GM21717 (cell line): ENCODE results near the gene PXDN.

Source experiments
- ATAC-seq: cut with Tn5 transposase; IDR thresholded peaks from one replicate; pipeline ENCODE4 v1.9.1; 2021; ENCODE audit warnings: mild to moderate bottlenecking, moderate library complexity; ENCODE audit not compliant: unreplicated experiment

Gene PXDN

GRCh38 chr2:1621041-1621440 lies 123.3 kb downstream of the PXDN start:
- no peak for ATAC-seq

- ATAC-seq: no peak
Measured at GRCh38 chr2:1620081-1620480, 124.2 kb downstream of the PXDN start.

- no peak for ATAC-seq
Measured at GRCh38 chr2:1619556-1619955, 124.8 kb downstream of the PXDN start.

- ATAC-seq: no peak
Measured at GRCh38 chr2:1618974-1619373, 125.3 kb downstream of the PXDN start.

GRCh38 chr2:1618191-1618961 lies 125.9 kb downstream of the PXDN start:
- ATAC-seq: no peak

GRCh38 chr2:1617425-1618021 lies 126.8 kb downstream of the PXDN start:
- ATAC-seq: no peak

GRCh38 chr2:1614564-1614963 lies 129.8 kb downstream of the PXDN start:
- no peak for ATAC-seq

- no peak for ATAC-seq
Measured at GRCh38 chr2:1613731-1614354, 130.5 kb downstream of the PXDN start.

GRCh38 chr2:1613078-1613445 lies 131.3 kb downstream of the PXDN start:
- no peak for ATAC-seq

GRCh38 chr2:1612391-1613077 lies 131.8 kb downstream of the PXDN start:
- ATAC-seq: no peak

GRCh38 chr2:1611886-1612285 lies 132.4 kb downstream of the PXDN start:
- no peak for ATAC-seq

GRCh38 chr2:1610096-1610485 lies 134.2 kb downstream of the PXDN start:
- no peak for ATAC-seq

- no peak for ATAC-seq
Measured at GRCh38 chr2:1609485-1610095, 134.7 kb downstream of the PXDN start.

- no peak for ATAC-seq
Measured at GRCh38 chr2:1609040-1609439, 135.3 kb downstream of the PXDN start.

GRCh38 chr2:1607971-1608688 lies 136.2 kb downstream of the PXDN start:
- no peak for ATAC-seq

GRCh38 chr2:1607236-1607920 lies 136.9 kb downstream of the PXDN start:
- ATAC-seq: no peak

- no peak for ATAC-seq
Measured at GRCh38 chr2:1606421-1607235, 137.7 kb downstream of the PXDN start.

- no peak for ATAC-seq
Measured at GRCh38 chr2:1606046-1606400, 138.3 kb downstream of the PXDN start.
